ENCODE results near the gene DNAH2. TPM values are rescaled to one million over a fixed set of nuclear protein-coding genes. Genes with fewer than 3 reads are reported as not detected.

DNAH2 gene
- total and polyA plus RNA-seq, 2 of the 13 experiments (the other 11 are each of a cell fraction or from before 2014, with no cell fraction given), result not detected

GRCh38 chr17:7721612-7722011, 4.1 kb downstream of the DNAH2 start (continued):
- no peak for TF ChIP-seq SP5 (CRISPR knock-in tag; IDR thresholded peaks at IDR 0.05; ENCODE audit: borderline replicate concordance, low read depth)
- TF ChIP-seq MLLT10 (CRISPR knock-in tag; IDR thresholded peaks at IDR 0.05), result no peak
- no peak for TF ChIP-seq BATF2 (CRISPR knock-in tag; IDR thresholded peaks at IDR 0.05)
- TF ChIP-seq SIX1 (CRISPR knock-in tag; IDR thresholded peaks at IDR 0.05; ENCODE audit: borderline replicate concordance), result no peak
- TF ChIP-seq DBP (CRISPR knock-in tag; IDR thresholded peaks at IDR 0.05; ENCODE audit: not compliant biosample characterization), result no peak
- TF ChIP-seq SNAPC4 (CRISPR knock-in tag; IDR thresholded peaks at IDR 0.05), result no peak
- TF ChIP-seq ZNF672 (CRISPR knock-in tag; IDR thresholded peaks at IDR 0.05), result no peak
- no peak for TF ChIP-seq MLX (CRISPR knock-in tag; IDR thresholded peaks at IDR 0.05)
- TF ChIP-seq DZIP1 (CRISPR knock-in tag; IDR thresholded peaks at IDR 0.05), result no peak
